H7 (cell line): ENCODE results near the gene KLK2. TPM values are rescaled to one million over a fixed set of nuclear protein-coding genes. Genes with fewer than 3 reads are reported as not detected.

Experiments used
- DNase-seq: peaks from one replicate; pipeline ENCODE4 v3.0.0; 2012
- H3K27me3 ChIP-seq: 2 replicates; pipeline ENCODE4 v1.6.0; 2011; ENCODE audit warnings: mild to moderate bottlenecking, low read length; ENCODE audit not compliant: control insufficient read depth, insufficient read depth
- H3K36me3 ChIP-seq: replicated peaks from 2 replicates; pipeline ENCODE4 v1.5.1; 2011; ENCODE audit warnings: low read length; ENCODE audit not compliant: control insufficient read depth, insufficient read depth
- H3K4me3 ChIP-seq: 2 replicates; pipeline ENCODE4 v1.5.1; 2011; ENCODE audit warnings: low read depth, mild to moderate bottlenecking, control low read depth, low read length, moderate library complexity; ENCODE audit not compliant: insufficient read depth
- total RNA-seq: library from RNA; depleted of rRNA; stranded (reverse); fragments of >200 nt; shearing (Covaris generic); gene quantifications from 2 replicates; pipeline ENCODE4 v1.2.3, GENCODE V29; 2014; rRNA removed

Gene KLK2
- total RNA-seq: not detected in 2 replicates

GRCh38 chr19:50873056-50873455 lies at the start of gene KLK2:
Gene KLK2 (plus strand): TSS chr19:50873439. CDS start chr19:50873474, 35 bp downstream.
- no peaks in the 10 kb centered on the region for H3K36me3 ChIP-seq
- H3K4me3 ChIP-seq: no peak within 1 kb of the TSS
- H3K27me3 ChIP-seq: no peaks in the 10 kb centered on the region; the same call in 1 of the 2 replicates
- DNase-seq: no peak

GRCh38 chr19:50826492-50827240 lies 46.6 kb upstream of the KLK2 start:
- Histone ChIP-seq H3K4me3 (no peak overlapping the region), H3K27me3 (peaks cover 7% of the 10 kb centered on the region), H3K36me3 (no peaks in the 10 kb centered on the region)
- DNase-seq: no peak

- no peak overlapping the region for H3K4me3 ChIP-seq
- peaks cover under 1% of the 10 kb centered on the region; the same call in 1 of the 2 replicates for H3K27me3 ChIP-seq
- no peak for DNase-seq
- no peaks in the 10 kb centered on the region for H3K36me3 ChIP-seq
Measured at GRCh38 chr19:50827476-50827875, 45.8 kb upstream of the KLK2 start.

- no peak for DNase-seq
- Histone ChIP-seq H3K27me3 (peaks cover 1% of the 10 kb centered on the region; the same call in 1 of the 2 replicates), H3K4me3 (no peak overlapping the region), H3K36me3 (no peaks in the 10 kb centered on the region)
Measured at GRCh38 chr19:50829801-50830200, 43.4 kb upstream of the KLK2 start.

GRCh38 chr19:50830266-50831025 lies 42.8 kb upstream of the KLK2 start:
- no peaks in the 10 kb centered on the region for H3K36me3 ChIP-seq
- H3K4me3 ChIP-seq: no peak overlapping the region
- no peak for DNase-seq
- peaks cover 8% of the 10 kb centered on the region for H3K27me3 ChIP-seq

GRCh38 chr19:50831026-50831396 lies 42.2 kb upstream of the KLK2 start:
- H3K4me3 ChIP-seq: no peak overlapping the region
- no peak for DNase-seq
- H3K36me3 ChIP-seq: no peaks in the 10 kb centered on the region
- peaks cover 12% of the 10 kb centered on the region for H3K27me3 ChIP-seq

DNA sequence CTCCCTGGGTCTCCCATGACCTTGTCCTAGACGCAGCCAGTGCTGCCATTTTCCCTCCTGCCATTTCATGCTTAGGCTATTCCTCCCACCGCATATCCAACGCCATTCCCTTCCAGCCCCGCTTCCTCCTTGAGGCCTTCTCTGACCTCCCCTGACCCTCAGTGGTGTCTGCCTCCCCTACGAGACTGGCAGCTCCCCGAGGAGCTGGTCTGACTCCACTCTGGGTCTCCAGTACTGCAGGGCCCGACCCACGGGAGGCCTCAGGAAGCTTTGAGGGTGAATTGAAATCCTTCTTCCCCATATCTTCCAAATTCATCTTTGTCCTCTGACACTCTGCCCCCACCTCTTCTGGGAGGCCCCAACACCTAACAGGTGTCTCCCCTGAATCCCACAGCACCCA lies 40.6 kb upstream of the KLK2 start:
- H3K4me3 ChIP-seq: no peak overlapping the region
- DNase-seq: no peak
- H3K27me3 ChIP-seq: peaks cover 22% of the 10 kb centered on the region

GRCh38 chr19:50833117-50833801 lies 40.0 kb upstream of the KLK2 start, which contains the start of gene KLK15:
Gene KLK15 (minus strand): TSS chr19:50833574. CDS start chr19:50831492, 2,082 bp downstream.
- no peaks in the 10 kb centered on the region for H3K36me3 ChIP-seq
- no peak for DNase-seq
- H3K27me3 ChIP-seq: peaks cover 22% of the 10 kb centered on the region
- H3K4me3 ChIP-seq: no peak within 1 kb of the TSS

More for the DNA sequence above, 40.6 kb upstream of the KLK2 start:
- no peaks in the 10 kb centered on the region for H3K36me3 ChIP-seq

DNA sequence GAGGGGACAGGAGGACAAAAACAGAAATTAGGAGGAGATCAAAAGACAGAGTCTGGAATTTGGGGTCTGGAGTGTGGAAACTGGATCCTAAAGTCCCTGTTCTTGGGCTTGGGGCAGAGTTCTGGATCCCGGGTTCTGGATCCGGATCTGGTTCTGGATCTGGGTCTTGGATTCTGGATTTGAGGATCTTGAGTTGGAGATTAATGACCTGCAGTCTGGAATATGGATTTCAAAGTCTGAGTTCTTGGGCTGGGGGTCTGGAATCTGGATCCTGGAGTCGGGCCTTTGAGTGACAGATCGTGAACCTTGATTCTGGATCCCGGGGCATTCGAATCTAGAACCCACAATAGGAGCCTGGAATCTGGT lies 39.5 kb upstream of the KLK2 start:
- DNase-seq: no peak
- Histone ChIP-seq H3K27me3 (peaks cover 22% of the 10 kb centered on the region), H3K4me3 (no peak overlapping the region), H3K36me3 (no peaks in the 10 kb centered on the region)

DNA sequence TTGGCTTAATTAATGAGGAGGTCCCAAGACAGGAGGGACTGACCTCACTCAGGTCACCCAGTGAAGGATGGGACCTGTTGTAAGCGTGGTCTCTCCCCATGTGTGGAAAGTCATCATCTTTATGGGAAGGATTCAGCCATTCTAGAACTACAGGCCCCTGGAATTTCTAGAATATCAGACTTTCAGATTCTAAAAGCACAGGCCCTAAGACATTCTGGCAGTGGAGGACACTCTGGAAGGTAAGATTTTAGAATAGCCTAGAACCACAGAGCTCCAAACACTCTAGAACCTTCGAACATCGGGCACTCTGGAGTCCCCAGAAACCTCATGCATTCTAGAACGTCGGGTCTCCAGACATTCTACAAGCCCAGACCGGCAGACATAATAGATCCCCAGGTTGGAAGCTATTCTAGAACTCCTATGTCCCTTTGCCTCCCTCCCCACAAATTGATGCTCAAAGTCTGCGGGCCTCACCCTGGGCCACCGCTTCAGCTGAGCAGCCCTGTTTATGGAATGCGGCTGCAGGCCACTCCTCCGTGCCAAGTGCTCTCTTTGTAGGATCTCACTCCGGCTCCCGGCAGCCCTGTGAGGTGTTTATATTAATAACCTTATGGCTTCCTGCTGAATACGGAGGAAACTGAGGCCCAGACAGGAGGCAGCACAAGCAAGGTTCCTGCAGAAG lies 38.0 kb upstream of the KLK2 start:
- DNase-seq: peak; percentile 73
- H3K27me3 ChIP-seq: peaks cover 22% of the 10 kb centered on the region
- H3K36me3 ChIP-seq: no peaks in the 10 kb centered on the region
- peak overlapping the region; percentile 78 for H3K4me3 ChIP-seq

GRCh38 chr19:50835785-50836542 lies 37.3 kb upstream of the KLK2 start:
- Histone ChIP-seq H3K4me3 (peak overlapping the region; percentile 78), H3K36me3 (no peaks in the 10 kb centered on the region), H3K27me3 (peaks cover 24% of the 10 kb centered on the region)
- peak; percentile 95 for DNase-seq

- H3K4me3 ChIP-seq: no peak overlapping the region
Measured at GRCh38 chr19:50836543-50837195, 36.6 kb upstream of the KLK2 start.

DNA sequence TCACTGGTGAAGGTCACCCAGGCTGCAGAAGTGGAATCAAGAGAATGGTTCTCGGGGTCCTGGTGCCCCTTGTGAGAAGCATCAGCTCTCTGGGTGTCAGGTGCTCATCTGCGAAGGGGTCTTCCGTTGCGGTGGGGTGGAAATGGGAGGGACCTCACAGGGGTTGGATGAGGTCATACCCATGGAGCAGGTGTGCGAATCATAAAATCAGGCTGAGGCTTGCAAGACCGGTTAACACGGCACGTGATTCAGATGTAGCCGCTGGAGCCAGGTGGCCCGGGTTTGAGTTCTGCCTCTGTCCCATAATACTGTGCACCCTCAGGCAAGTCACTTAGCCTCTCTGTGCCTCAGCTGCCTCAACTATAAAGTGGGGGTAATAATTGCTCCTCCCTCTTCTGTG lies 35.9 kb upstream of the KLK2 start:
- no peaks in the 10 kb centered on the region for H3K36me3 ChIP-seq

More at GRCh38 chr19:50836543-50837195, 36.6 kb upstream of the KLK2 start:
- H3K27me3 ChIP-seq: peaks cover 25% of the 10 kb centered on the region
- peak; percentile 77 for DNase-seq
- no peaks in the 10 kb centered on the region for H3K36me3 ChIP-seq

More for the DNA sequence above, 35.9 kb upstream of the KLK2 start:
- DNase-seq: peak; percentile 22
- Histone ChIP-seq H3K27me3 (peaks cover 25% of the 10 kb centered on the region), H3K4me3 (no peak overlapping the region)
